CD4-positive, alpha-beta T cell (primary cell): Measurements from ENCODE around the gene PPP1R3D. TPM values are rescaled to one million over a fixed set of nuclear protein-coding genes. Genes with fewer than 3 reads are reported as not detected.
A peak's percentile ranks its signal among the peaks of the same experiment; 100 is the strongest.

Experiments used
- ATAC-seq: fragments of 200-7000 bp; cut with Tn5 transposase; one replicate; pipeline ENCODE4 v1.10.0; 2022; ENCODE audit warnings: mild to moderate bottlenecking; ENCODE audit not compliant: poor library complexity
- CTCF ChIA-PET: fragments of 350-600 bp; sonication (Branson Sonifier 250); formaldehyde crosslinking; loops from one replicate; lab custom pipeline; 2021; ENCODE audit warnings: antibody characterized with exemption, inconsistent platforms; lab: Charles Lee
- POLR2A ChIA-PET: fragments of 350-600 bp; sonication (Branson Sonifier 250); formaldehyde crosslinking; loops from one replicate; lab custom pipeline; 2021; ENCODE audit warnings: antibody characterized with exemption, inconsistent platforms; lab: Charles Lee
- DNase-seq, 14 experiments: peaks; one replicate each; pipeline ENCODE4 v3.0.0-alpha.2; 2013 to 2020; ENCODE audit warnings: mixed read lengths in 2 of 14
- H3K27ac ChIP-seq, 2 donors: one replicate each; pipeline versions ENCODE4 v1.5.1 to v1.7.0; 2013; ENCODE audit warnings: low read length in 2 of 2, low read depth in 1 of 2, mild to moderate bottlenecking in 1 of 2
- H3K27me3 ChIP-seq, 2 experiments: 1 replicate in 1 of 2; 2 replicates in 1 of 2; pipeline versions ENCODE4 v1.6.1 to v1.7.0; 2013; ENCODE audit warnings: low read length in 2 of 2, control low read depth in 1 of 2, mild to moderate bottlenecking in 1 of 2, moderate library complexity in 1 of 2; ENCODE audit not compliant: insufficient read depth in 2 of 2, control insufficient read depth in 1 of 2
- H3K36me3 ChIP-seq: one replicate; pipeline ENCODE4 v1.6.1; 2013; ENCODE audit warnings: low read length, control low read depth; ENCODE audit not compliant: insufficient read depth
- H3K4me1 ChIP-seq: one replicate; pipeline ENCODE4 v1.6.1; 2013; ENCODE audit warnings: low read length, control low read depth; ENCODE audit not compliant: insufficient read depth
- H3K4me3 ChIP-seq: one replicate; pipeline ENCODE4 v1.5.1; 2013; ENCODE audit warnings: mild to moderate bottlenecking, low read length, moderate library complexity
- H3K9me3 ChIP-seq, 2 experiments: 1 replicate in 1 of 2; 2 replicates in 1 of 2; pipeline versions ENCODE4 v1.6.1 to v1.7.0; 2013; ENCODE audit warnings: low read length in 2 of 2, mild to moderate bottlenecking in 2 of 2, control low read depth in 1 of 2, moderate library complexity in 1 of 2; ENCODE audit not compliant: control insufficient read depth in 1 of 2, insufficient read depth in 1 of 2
- H3K27ac Mint-ChIP-seq: one replicate; pipeline ENCODE4 v1.8.0; 2020; ENCODE audit warnings: mixed read lengths
- H3K27me3 Mint-ChIP-seq: one replicate; pipeline ENCODE4 v1.8.0; 2021; ENCODE audit warnings: mixed read lengths
- H3K36me3 Mint-ChIP-seq: one replicate; pipeline ENCODE4 v1.8.0; 2021; ENCODE audit warnings: low read depth, mixed read lengths
- H3K4me1 Mint-ChIP-seq: one replicate; pipeline ENCODE4 v1.8.0; 2021; ENCODE audit warnings: low read depth, mixed read lengths
- H3K4me3 Mint-ChIP-seq: one replicate; pipeline ENCODE4 v1.8.0; 2020; ENCODE audit warnings: mild to moderate bottlenecking, mixed read lengths
- H3K9me3 Mint-ChIP-seq: one replicate; pipeline ENCODE4 v1.8.0; 2020; ENCODE audit warnings: mixed read lengths
- intact Hi-C, 2 experiments: fragments of 100-400 bp; cut with DNase I in 1 of 2; cut with micrococcal nuclease in 1 of 2; formaldehyde crosslinking; loops; one replicate each; pipeline versions ENCODE4 v1.15.1 to v1.9.0; 2023 to 2025; cut with DNase I, micrococcal nuclease
- total RNA-seq, 174 experiments: library from RNA in 2 of 174; stranded (reverse) in 2 of 174; gene quantifications; one replicate each; pipeline ENCODE4 v1.2.3 and lab custom pipeline; 2021 to 2026
- TF ChIP-seq, protein P1 (sequence below): fragments of 200-600 bp; IDR thresholded peaks from one replicate; pipeline ENCODE4 v1.8.0; 2022; ENCODE audit warnings: antibody characterized with exemption, mild to moderate bottlenecking

The PPP1R3D gene
- total RNA-seq, 2 experiments from 2014 or later = 5.1 to 5.4 TPM

GRCh38 chr20:59940956-59941294 is 820 bp upstream of the PPP1R3D start:
- H3K27ac Mint-ChIP-seq = peak overlapping the region; percentile 99
- peaks cover 23% of the 10 kb centered on the region for H3K4me1 ChIP-seq
- ATAC-seq = no peak

DNA sequence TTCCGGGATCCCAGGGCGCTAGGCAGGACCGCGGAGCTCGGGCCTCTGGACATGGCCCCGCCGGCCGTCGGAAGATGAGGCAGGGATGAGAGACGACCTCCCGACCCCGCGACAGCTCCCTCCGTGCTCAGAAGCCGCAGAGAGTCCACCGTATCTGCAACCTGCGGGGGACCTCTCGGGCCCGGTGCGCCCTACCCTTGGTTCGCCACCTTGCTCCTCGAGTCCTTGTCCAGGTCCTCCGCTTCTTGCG is 301 bp downstream of the PPP1R3D start:
- ATAC-seq (peak; percentile 6), DNase-seq (peak in 2 of 14 experiments; percentile 16 to 42)
- ChIA-PET POLR2A (interaction anchor here (0.7 to 3.0 kb wide), 10 partner anchors 8 to 1551 kb away, joined by 3 to 33 read pairs (median 4); partner anchors contain the start of genes STX16 and VAPB), CTCF (interaction anchor here (0.9 to 1.2 kb wide), 2 partner anchors 10 to 43 kb away, joined by 4 to 5 read pairs; no protein-coding TSS in a partner anchor)
- Histone ChIP-seq H3K36me3 (peaks cover 28% of the 10 kb centered on the region), H3K27ac (peak overlapping the region; percentile 46 to 91), H3K4me1 (peaks cover 23% of the 10 kb centered on the region), H3K4me3 (peak overlapping the region; percentile 70), H3K9me3 (peaks cover 0 to 5% of the 10 kb centered on the region in 2 experiments), H3K27me3 (no peaks in the 10 kb centered on the region)
- Mint-ChIP-seq H3K27me3 (no peaks in the 10 kb centered on the region), H3K36me3 (peaks cover 43% of the 10 kb centered on the region), H3K4me3 (peak overlapping the region; percentile 99), H3K4me1 (peaks cover 58% of the 10 kb centered on the region), H3K27ac (peak overlapping the region; percentile 99), H3K9me3 (no peaks in the 10 kb centered on the region)
- TF ChIP-seq, protein P1, sequence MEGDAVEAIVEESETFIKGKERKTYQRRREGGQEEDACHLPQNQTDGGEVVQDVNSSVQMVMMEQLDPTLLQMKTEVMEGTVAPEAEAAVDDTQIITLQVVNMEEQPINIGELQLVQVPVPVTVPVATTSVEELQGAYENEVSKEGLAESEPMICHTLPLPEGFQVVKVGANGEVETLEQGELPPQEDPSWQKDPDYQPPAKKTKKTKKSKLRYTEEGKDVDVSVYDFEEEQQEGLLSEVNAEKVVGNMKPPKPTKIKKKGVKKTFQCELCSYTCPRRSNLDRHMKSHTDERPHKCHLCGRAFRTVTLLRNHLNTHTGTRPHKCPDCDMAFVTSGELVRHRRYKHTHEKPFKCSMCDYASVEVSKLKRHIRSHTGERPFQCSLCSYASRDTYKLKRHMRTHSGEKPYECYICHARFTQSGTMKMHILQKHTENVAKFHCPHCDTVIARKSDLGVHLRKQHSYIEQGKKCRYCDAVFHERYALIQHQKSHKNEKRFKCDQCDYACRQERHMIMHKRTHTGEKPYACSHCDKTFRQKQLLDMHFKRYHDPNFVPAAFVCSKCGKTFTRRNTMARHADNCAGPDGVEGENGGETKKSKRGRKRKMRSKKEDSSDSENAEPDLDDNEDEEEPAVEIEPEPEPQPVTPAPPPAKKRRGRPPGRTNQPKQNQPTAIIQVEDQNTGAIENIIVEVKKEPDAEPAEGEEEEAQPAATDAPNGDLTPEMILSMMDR = no peak
- intact Hi-C loops = loop anchor here in 1 of 2 experiments (1.0 kb wide), 1 partner anchor 8 kb away; no protein-coding TSS in a partner anchor

More at GRCh38 chr20:59940956-59941294, 820 bp upstream of the PPP1R3D start:
- Mint-ChIP-seq H3K4me3 (peak overlapping the region; percentile 99), H3K27me3 (no peaks in the 10 kb centered on the region), H3K4me1 (peaks cover 52% of the 10 kb centered on the region), H3K9me3 (no peaks in the 10 kb centered on the region), H3K36me3 (peaks cover 47% of the 10 kb centered on the region)
- DNase-seq = no peak
- TF ChIP-seq, protein P1 = no peak
- H3K4me3 ChIP-seq = peak overlapping the region; percentile 70
- CTCF ChIA-PET = interaction anchor here (0.5 to 2.0 kb wide), 5 partner anchors 11 to 1289 kb away, joined by 3 to 5 read pairs (median 3); no protein-coding TSS in a partner anchor
- intact Hi-C loops = loop anchor here in 1 of 2 experiments (1.0 kb wide), 1 partner anchor 7 kb away; no protein-coding TSS in a partner anchor
- H3K36me3 ChIP-seq = peaks cover 31% of the 10 kb centered on the region
- H3K9me3 ChIP-seq = peaks cover 0 to 5% of the 10 kb centered on the region in 2 experiments
- H3K27ac ChIP-seq = peak overlapping the region; percentile 78 to 91
- POLR2A ChIA-PET = interaction anchor here (1.3 to 3.0 kb wide), 6 partner anchors 9 to 117 kb away, joined by 4 to 33 read pairs (median 8); no protein-coding TSS in a partner anchor
- H3K27me3 ChIP-seq = no peaks in the 10 kb centered on the region

DNA sequence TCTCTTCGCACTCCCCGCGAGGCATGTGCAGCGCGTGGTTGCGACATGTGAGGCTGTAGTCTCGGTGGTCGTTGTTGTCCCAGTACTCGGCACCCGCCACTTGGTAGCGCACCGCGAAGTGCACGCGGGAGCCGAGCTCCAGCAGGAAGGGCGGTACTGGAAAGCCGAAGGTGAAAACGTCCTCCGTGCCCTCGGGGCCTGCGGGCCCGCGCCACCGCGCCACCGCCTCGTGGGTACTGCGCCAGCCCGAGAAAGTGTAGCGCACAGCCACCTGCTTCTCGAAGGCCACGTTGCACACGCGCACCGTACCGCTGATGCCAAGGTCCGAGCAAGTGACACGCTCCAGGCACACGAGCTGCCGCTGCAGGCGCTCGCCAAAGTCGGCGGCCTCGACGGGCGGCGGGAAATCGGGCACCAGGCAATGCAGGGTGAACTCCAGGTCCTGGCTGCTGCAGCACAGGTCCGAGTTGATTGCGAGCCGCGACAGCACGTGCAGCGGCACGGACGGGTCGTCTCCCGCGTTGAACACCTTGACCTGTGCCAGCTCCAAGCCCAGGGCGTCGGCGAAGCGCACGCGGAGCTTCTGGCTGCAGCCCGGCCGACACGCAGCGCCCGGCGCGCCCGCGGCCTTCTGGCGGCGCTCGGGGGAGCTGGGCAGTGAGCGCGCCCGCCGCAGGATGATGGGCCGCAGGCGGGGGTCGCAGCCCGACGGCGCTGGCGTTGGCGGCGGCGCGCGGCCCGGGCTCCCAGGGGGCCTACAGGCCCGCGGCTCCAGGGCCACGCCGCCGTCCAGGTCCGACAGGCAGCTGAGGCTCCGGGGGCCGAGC is 840 bp downstream of the PPP1R3D start:
- TF ChIP-seq, protein P1 = no peak
- peak overlapping the region; percentile 99 for H3K27ac Mint-ChIP-seq
- Histone ChIP-seq H3K4me3 (peak overlapping the region; percentile 70), H3K27ac (no peak overlapping the region), H3K36me3 (peaks cover 23% of the 10 kb centered on the region), H3K9me3 (peaks cover 0 to 5% of the 10 kb centered on the region in 2 experiments), H3K4me1 (peaks cover 24% of the 10 kb centered on the region), H3K27me3 (no peaks in the 10 kb centered on the region)
- peak overlapping the region; percentile 89 for H3K4me3 Mint-ChIP-seq
- H3K9me3 Mint-ChIP-seq = no peaks in the 10 kb centered on the region
- DNase-seq = peak in 3 of 14 experiments; percentile 0 to 48 (median 24)
- CTCF ChIA-PET = interaction anchor here (1.3 kb wide), 1 partner anchor 1948 kb away, joined by 3 read pairs; no protein-coding TSS in a partner anchor
- H3K27me3 Mint-ChIP-seq = no peaks in the 10 kb centered on the region
- intact Hi-C loops = no loop called here
- H3K36me3 Mint-ChIP-seq = peaks cover 38% of the 10 kb centered on the region
- POLR2A ChIA-PET = interaction anchor here (0.8 to 3.0 kb wide), 5 partner anchors 10 to 1550 kb away, joined by 3 to 33 read pairs (median 10); partner anchors contain the start of gene VAPB
- peaks cover 60% of the 10 kb centered on the region for H3K4me1 Mint-ChIP-seq
- no peak for ATAC-seq
